GM15510 (cell line): ENCODE data around the gene CCDC9B.

Experiments
- POLR2A ChIP-seq: IDR thresholded peaks from 3 replicates; pipeline ENCODE4 v1.6.1; 2011; ENCODE audit warnings: borderline replicate concordance; ENCODE audit not compliant: insufficient read length; ENCODE audit errors: extremely low read depth

CCDC9B gene

GRCh38 chr15:40316931-40317330 is 23.8 kb downstream of the CCDC9B start:
- TF ChIP-seq POLR2A, result no peak

- no peak for TF ChIP-seq POLR2A
Observed at GRCh38 chr15:40314723-40315276, 25.9 kb downstream of the CCDC9B start.

- no peak for TF ChIP-seq POLR2A
Observed at GRCh38 chr15:40313531-40314398, 27.0 kb downstream of the CCDC9B start.

DNA sequence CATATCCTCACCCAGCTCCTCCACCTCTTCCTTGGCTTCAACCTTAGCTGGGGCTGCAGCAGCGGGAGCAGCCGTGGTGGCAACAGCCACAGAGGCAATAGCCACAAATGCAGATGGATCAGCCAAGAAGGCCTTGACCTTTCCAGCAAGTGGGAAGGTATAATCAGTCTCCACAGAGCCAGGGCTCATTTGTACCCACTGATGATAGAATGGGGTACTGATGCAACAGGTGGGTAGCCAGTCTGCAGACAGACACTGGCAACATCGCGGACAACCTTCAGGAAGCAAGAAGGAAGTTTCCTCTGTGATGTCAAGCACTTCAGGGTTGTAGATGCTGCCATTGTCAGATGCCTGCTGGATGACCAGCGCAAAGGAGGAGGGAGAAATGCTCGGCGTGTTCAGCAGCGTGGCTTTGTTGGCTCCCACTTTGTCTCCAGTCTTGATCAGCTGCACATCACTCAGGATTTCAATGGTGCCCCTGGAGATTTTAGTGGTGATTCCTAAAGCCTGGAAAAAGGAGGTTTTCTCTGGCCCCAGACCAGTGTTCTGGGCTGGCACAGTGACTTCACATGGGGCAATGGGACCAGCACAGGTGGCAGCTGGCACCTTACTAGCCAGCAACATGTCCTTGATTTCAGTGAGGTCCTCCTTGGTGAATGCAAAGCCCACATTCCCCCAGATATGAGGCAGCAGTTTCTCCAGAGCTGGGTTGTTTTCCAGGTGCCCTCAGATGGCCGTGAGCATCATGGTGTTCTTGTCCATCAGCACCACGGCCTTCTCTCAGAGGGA is 28.2 kb downstream of the CCDC9B start:
- TF ChIP-seq POLR2A, result no peak

DNA sequence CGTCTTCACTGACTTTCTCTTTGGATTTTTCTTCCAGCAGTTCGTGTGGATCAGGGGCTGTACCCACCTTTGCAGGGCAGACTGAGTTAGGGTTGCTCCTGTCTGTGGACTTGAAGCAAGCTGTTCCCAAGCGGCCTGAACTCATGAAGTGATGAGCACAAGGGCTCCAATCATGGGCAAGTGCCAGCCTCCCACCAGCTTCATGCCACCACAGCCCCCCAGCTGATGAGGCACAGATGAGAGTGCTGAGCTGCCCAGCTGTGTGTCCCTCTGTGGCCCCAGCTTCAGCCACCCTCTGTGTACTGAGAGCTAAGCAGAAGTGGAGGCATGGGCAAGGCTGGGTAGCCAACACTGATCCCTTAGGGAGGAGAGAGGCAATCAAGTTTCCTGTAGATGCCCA is 29.7 kb downstream of the CCDC9B start:
- no peak for TF ChIP-seq POLR2A

DNA sequence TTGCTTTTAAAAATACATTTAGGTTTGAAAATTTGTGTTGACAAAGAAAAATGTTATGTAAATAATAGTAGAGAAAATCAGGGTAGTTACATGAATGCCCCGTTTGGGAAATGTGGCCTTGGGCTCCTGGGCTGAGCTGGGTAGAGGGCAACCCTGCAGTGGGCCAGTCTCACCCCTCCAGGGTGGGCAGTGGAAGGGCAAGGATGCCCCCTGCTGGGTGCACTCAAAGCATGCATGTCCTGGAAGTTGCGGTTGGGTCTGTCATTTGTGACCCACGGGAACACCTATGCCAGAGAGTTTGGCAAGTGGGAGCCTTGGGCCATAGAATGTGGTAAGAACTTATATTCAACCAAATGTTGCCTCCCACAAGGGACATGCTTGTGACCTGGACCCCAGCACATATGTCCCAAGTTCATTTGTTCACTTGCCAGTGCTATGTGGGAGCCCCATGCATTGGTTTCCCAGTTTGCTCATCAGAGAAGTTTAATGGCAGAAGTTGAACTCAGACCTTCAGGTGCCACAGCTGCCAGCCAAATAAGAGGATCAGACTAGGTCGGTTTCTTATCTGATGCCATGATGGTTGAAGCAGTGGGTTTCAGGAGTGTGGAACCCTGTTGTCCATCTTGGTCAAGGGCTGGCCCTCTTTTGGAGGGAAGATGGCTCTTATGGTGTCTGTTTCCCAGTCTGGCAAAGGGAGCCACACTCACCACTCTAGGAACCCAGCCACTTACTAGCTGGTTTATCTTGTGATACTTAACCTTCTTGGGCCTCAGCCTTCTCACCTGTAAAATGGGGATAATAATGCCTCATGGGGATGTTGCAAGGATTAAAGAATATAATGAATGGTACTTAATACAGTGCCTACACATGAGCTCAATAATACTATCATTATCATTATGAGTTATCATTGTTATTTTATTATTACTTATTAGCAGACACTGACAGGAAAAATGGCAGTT is 30.5 kb downstream of the CCDC9B start:
- TF ChIP-seq POLR2A, result no peak

- no peak for TF ChIP-seq POLR2A
Observed at GRCh38 chr15:40309344-40309862, 31.3 kb downstream of the CCDC9B start.

DNA sequence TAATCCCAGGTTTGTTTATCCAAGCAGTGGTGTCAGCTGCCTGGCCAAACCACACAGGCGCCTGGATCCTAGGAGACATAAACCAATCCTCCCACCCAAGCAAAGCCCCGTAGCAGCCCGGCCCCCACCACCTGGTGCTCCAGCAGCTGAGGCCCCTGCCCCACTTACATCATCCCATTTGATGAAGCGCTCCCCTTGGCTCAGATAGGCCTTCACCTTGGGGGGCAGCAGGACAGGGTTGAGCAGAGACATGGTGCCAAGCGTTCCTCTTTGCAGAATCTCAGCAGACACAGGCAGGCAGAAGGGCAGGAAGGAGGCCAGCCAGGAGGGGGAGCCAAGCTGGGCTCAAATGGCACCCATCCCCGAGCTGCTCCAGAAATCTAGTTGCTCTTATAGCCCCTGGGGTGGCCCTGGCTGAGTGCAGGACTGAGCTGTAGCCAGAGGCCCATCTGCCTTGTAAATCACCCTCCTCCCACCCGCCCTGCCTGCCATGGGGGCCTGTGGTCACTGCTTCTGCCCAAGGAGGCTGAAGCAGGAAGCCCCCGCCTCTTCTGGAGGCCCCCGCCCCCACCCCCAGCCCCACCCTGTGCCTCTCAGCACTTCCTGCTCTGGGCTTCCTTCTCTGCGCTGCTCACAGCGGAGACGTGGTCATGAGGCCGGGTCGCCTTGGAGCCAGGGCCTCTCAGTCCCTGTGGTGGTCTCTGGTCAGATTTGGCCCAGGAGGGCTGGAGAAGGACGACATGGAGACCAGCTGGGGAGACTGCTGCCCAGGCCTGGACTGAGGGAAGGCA is 33.1 kb downstream of the CCDC9B start, which contains the start of gene PLCB2:
PLCB2 (minus strand) TSS at position 515 of the 791 bp plus-strand sequence; CDS start at position 252, 263 bp downstream.
- peak; percentile 77 for TF ChIP-seq POLR2A

DNA sequence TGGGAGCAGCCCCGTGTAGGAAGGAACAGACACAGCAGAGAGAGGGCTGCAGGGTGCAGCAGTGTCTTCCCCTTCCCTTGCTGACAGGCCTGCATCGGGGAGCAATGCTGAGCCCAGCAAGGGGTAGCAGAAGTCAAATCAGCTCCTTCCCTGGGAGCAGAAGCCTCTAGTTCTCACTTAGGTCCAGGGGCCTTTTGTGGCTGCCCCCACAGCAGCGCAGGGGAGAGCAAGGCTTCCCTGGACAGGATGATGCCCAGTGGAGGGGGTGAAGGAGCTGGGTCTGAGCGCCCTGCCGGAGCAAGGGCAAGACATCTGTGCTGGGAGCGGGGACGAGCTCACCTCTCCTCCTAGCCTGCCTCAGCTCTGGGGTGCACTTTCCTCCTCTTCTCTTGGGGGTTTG is 33.8 kb downstream of the CCDC9B start:
- TF ChIP-seq POLR2A, result no peak

- TF ChIP-seq POLR2A, result no peak
Observed at GRCh38 chr15:40306371-40306770, 34.4 kb downstream of the CCDC9B start.

GRCh38 chr15:40305281-40305680 is 35.5 kb downstream of the CCDC9B start:
- no peak for TF ChIP-seq POLR2A

DNA sequence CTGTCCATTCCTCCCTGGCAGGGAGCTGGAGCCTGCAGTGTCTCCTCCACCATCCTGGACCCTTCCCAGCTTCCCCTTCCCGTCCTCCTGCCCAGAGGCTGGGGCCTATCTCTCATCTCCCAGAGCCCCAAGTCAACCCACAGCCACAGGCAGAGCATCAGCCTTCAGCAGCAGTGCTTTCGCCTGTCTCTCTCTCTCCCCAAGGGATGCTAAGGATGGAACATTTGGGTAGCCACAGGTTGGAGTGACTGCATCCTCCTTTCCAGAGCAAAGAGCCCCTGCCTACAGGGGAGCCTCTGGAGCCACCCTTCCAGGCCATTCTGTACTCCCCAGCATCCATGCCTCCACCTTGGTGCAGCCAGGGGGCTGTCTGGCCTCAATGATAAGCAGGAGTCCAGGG is 37.2 kb downstream of the CCDC9B start:
- TF ChIP-seq POLR2A, result no peak

- no peak for TF ChIP-seq POLR2A
Observed at GRCh38 chr15:40302981-40303380, 37.8 kb downstream of the CCDC9B start.
